Adrenal gland (tissue), 5 donors: ENCODE measurements around the gene DDAH2.

ENCODE experiments used
- POLR2A ChIP-seq, 2 donors: fragments of 450-650 bp; IDR thresholded peaks; one replicate each; pipeline ENCODE4 v1.6.1; 2017; ENCODE audit warnings: antibody characterized with exemption in 2 of 2, mild to moderate bottlenecking in 2 of 2, moderate library complexity in 1 of 2
- TF ChIP-seq, protein P1 (sequence below), 6 experiments: fragments of 450-650 bp in 4 of 6; fragments of 200-600 bp in 2 of 6; sonication (generic) in 1 of 6; IDR thresholded peaks; 1 replicate in 5 of 6; 2 replicates in 1 of 6; pipeline versions ENCODE4 v1.5.1 to v1.8.0; 2016 to 2021; ENCODE audit warnings: antibody characterized with exemption in 6 of 6, mild to moderate bottlenecking in 2 of 6, moderate library complexity in 1 of 6
- donor health status: DM: no; HTN: no; CAD: no.

DNA sequence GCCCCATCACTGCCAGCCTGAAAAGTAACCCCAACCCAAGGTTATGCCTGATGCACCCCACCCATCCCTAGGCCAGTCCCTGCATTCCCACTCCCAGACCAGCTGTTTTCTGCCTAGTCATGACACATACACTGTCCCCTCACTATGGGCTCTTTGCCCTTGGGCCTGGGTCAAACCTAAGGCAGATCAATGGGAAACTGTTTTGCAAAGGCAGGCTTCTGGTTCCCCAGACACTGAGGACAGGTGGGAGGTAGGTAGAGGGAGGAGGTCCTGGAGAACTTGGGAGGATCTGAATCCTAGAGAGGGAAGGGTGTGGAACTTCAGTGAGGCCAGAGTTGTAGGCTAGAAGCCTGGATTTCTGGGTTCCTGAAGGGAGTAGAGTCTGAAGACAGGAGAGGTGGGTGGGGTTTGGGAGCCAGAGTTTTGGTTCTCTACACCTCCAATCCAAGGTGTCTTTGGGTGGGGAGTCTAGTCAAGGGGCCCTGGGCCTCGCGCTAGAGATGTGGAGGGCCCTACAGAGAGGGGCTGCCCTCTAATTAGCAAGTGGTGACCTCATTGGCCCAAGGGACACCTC, 5.2 kb upstream of the DDAH2 start:
- TF ChIP-seq, protein P1, sequence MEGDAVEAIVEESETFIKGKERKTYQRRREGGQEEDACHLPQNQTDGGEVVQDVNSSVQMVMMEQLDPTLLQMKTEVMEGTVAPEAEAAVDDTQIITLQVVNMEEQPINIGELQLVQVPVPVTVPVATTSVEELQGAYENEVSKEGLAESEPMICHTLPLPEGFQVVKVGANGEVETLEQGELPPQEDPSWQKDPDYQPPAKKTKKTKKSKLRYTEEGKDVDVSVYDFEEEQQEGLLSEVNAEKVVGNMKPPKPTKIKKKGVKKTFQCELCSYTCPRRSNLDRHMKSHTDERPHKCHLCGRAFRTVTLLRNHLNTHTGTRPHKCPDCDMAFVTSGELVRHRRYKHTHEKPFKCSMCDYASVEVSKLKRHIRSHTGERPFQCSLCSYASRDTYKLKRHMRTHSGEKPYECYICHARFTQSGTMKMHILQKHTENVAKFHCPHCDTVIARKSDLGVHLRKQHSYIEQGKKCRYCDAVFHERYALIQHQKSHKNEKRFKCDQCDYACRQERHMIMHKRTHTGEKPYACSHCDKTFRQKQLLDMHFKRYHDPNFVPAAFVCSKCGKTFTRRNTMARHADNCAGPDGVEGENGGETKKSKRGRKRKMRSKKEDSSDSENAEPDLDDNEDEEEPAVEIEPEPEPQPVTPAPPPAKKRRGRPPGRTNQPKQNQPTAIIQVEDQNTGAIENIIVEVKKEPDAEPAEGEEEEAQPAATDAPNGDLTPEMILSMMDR (IDR thresholded peaks at IDR 0.05): no peak
- TF ChIP-seq POLR2A (IDR thresholded peaks at IDR 0.05): no peak
